Inflammatory macrophage treated with lipopolysaccharide for 1 hour (primary cell): ENCODE measurements around the gene CLEC18C.
"Not testable (repeated sequence)": the region's sequence is repeated elsewhere in the genome, so short reads cannot be mapped to it uniquely, and the experiment has no call there.

ENCODE experiments used
- DNase-seq, 2 donors: peaks; one replicate each; pipeline ENCODE4 v3.0.0-alpha.2; 2020 to 2022

Gene CLEC18C

GRCh38 chr16:70218586-70218985 lies 45.0 kb downstream of the CLEC18C start:
- not testable (repeated sequence) for DNase-seq

- not testable (repeated sequence) for DNase-seq
These were observed 49.0 kb downstream of the CLEC18C start for GRCh38 chr16:70222574-70222973.

- DNase-seq = not testable (repeated sequence)
These were observed 49.6 kb downstream of the CLEC18C start for GRCh38 chr16:70223216-70223615.

- not testable (repeated sequence) for DNase-seq
These were observed 50.5 kb downstream of the CLEC18C start for GRCh38 chr16:70223971-70224513.

DNA sequence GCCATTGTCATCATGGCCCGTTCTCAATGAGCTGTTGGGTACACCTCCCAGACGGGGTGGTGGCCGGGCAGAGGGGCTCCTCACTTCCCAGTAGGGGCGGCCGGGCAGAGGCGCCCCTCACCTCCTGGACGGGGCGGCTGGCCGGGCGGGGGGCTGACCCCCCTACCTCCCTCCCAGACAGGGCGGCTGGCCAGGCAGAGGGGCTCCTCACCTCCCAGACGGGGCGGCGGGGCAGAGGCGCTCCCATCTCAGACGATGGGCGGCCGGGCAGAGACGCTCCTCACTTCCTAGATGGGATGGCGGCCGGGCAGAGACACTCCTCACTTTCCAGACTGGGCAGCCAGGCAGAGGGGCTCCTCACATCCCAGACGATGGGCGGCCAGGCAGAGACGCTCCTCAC lies 51.1 kb downstream of the CLEC18C start:
- not testable (repeated sequence) for DNase-seq

DNA sequence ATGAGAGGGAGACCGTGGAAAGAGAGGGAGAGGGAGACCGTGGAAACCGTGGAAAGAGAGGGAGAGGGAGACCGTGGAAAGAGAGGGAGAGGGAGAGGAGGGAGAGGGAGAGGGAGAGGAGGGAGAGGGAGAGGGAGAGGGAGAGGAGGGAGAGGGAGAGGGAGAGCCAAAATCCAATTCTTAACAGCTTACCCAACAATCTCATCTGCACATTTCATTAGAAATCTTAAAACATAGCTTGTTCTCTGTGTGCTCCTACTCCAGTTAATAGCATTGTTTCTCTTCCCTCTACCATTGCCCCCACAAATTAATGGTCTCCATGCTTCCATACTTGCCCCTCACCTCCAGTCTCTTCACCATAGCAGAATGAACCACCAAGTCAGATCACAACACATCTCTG lies 51.8 kb downstream of the CLEC18C start:
- not testable (repeated sequence) for DNase-seq

DNA sequence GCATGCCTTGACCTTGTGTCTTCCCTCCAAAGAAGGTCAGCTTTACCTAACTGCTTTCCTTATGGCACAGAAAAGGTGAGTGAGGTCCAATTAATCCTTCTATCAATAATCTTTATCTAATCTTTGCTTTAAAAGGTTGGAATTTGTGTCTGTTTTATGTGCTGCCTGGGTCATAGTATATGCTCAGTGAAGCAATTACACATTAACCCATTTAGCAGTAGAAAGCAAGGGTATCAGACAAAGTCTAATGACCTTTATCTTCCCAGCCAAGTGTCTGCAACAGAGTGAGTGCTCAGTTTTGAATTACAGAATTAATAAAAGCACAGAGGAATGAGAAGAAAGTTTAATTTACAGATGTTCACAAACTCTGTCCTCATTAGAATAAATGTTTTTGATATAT lies 52.4 kb downstream of the CLEC18C start:
- DNase-seq = not testable (repeated sequence)

GRCh38 chr16:70231831-70232230 lies 58.2 kb downstream of the CLEC18C start:
- DNase-seq = not testable (repeated sequence)
